NOMO-1 treated with DMSO at 0.1 percent for 48 hours (cell line): ENCODE measurements around the gene JAK1.

Source experiments
- DNase-seq: peaks from one replicate; lab custom pipeline; 2025; ENCODE audit not compliant: unreplicated experiment; lab: John Stamatoyannopoulos, UW

The JAK1 gene

GRCh38 chr1:64980745-64981600 is 14.6 kb upstream of the JAK1 start:
- DNase-seq: no peak

GRCh38 chr1:64979358-64979757 is 13.0 kb upstream of the JAK1 start:
- no peak for DNase-seq

- no peak for DNase-seq
These were observed 10.0 kb upstream of the JAK1 start for GRCh38 chr1:64976361-64976760.

- DNase-seq: no peak
These were observed 9.4 kb upstream of the JAK1 start for GRCh38 chr1:64975740-64976139.

- DNase-seq: no peak
These were observed 8.8 kb upstream of the JAK1 start for GRCh38 chr1:64975127-64975526.

DNA sequence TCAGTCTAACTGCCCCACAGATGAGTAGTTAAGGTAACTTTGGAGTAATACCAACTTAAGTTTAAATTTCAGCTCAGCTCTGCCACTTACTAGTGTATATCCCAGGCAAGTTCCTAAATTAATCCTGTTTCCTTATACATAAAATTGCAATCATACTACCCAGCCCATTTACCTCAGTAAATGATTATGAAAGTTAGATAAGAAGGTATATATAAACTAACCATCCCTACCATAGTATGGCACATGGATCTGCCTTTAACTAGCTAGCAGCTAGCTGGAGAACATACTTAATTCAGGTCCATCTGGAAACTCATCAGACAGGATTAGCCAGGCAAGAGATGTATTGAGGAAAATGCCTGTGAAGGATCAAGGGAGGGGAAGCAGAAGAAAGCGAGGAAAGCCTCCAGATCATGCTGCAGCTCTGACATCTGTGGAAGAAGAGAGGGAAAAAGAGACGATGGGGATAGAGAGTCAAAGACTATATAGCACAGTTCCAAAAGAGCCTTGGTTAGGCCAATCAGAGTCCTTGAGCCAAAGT is 8.0 kb upstream of the JAK1 start:
- no peak for DNase-seq

DNA sequence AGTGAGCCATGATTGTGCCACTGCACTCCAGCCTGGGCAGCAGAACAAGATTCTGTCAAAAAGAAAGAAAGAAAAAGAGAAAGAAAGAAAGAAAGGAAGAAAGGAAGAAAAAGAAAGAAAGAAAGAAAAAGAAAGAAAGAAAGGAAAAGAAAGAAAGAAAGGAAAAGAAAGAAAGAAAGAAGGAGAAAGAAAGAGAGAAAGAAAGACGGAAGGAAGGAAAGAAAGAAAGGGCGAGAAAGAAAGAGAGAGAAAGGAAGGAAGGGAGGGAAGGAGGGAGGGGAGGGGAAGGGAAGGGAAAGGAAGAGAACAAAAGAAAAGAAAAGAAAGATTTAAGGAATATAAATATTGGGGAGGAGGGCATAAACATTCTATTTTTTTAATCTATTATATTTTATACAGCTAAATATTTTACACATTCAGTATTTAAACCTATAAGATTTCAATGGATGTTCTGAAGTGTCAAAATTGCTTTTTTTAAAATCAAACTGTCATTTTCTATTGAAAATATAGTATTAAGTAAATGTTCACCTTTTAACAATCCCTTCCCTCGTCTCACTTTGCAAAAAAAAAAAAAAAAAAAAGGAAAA is 6.8 kb upstream of the JAK1 start:
- DNase-seq: no peak

GRCh38 chr1:64969305-64970046 is 3.1 kb upstream of the JAK1 start:
- no peak for DNase-seq

DNA sequence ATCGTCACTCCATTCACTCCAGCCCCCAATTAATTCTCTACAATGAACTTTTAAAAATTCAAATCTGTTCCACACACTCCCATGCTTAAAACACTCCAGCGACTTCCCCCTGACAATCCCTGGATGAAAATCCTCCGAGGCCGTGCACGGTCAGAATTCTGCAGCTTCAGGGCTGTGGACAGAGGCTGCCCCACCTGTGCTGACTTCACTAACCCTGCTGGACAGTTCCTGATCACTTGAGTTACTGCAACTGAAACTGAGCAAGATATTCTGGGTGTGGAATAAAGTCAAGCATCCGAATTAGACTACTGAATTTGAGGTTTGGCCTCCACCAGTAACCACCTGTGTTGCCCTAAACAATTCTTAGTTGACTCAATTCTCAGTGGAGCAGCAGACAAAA is 1.0 kb upstream of the JAK1 start:
- DNase-seq: no peak

- DNase-seq: peak; percentile 39
These were observed 787 bp downstream of the JAK1 start for GRCh38 chr1:64965366-64966157.

- no peak for DNase-seq
These were observed 2.9 kb downstream of the JAK1 start for GRCh38 chr1:64963466-64963865.

DNA sequence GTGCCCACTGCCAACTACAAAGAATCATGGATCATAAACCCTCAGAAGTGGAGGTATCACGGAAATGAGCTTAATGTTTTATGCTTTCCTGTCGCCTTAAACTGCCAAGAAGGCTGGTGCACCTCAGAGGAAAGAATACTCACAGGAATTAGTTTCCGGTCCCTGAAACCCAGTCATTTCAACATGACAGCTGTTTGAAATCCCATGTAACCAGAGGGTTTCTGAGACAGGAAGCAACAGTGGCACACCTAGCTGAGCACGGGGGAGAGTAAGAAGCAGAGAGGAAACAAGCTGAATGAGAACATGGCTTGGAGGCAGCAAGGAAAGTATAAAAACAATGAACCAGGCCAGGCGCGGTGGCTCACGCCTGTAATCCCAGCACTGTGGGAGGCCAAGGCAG is 3.9 kb downstream of the JAK1 start:
- DNase-seq: no peak

DNA sequence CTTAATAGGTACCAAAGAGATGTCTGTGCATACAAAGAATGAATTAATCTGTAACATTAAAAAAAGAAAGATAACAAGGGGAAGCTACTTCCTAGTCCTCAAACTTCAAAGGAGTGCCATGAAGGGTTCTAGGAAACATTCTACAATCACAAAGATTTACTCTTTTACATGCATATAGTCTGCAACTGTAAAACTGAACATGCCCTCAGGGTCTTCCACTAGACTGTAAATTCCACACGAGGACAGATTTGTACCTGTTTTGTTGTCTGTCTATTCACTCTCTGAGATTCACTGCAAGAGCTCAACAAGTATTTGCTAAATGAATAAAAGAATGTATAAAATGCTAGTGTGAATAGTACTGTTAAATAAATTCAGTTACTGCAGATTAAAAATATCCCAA is 4.4 kb downstream of the JAK1 start:
- DNase-seq: no peak

DNA sequence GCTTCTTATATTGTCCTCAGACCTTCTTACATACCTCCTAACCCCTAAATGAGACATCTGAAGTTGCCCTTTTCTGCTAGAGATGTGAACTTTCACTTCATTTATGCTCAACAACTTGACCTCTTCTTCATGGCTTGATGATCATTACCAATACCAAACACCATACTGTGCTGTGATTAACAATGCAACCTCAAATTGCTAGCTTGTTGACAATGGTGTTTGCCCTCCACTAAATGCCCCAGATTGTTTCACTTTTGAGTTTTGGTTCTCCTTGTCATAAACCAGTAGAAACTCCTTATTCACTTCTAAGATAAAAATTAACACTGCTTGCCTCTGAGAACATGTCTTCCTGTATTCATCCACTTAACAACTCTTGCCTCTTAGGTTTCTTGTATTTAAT is 5.6 kb downstream of the JAK1 start:
- DNase-seq: no peak

- DNase-seq: no peak
These were observed 6.4 kb downstream of the JAK1 start for GRCh38 chr1:64959986-64960385.

DNA sequence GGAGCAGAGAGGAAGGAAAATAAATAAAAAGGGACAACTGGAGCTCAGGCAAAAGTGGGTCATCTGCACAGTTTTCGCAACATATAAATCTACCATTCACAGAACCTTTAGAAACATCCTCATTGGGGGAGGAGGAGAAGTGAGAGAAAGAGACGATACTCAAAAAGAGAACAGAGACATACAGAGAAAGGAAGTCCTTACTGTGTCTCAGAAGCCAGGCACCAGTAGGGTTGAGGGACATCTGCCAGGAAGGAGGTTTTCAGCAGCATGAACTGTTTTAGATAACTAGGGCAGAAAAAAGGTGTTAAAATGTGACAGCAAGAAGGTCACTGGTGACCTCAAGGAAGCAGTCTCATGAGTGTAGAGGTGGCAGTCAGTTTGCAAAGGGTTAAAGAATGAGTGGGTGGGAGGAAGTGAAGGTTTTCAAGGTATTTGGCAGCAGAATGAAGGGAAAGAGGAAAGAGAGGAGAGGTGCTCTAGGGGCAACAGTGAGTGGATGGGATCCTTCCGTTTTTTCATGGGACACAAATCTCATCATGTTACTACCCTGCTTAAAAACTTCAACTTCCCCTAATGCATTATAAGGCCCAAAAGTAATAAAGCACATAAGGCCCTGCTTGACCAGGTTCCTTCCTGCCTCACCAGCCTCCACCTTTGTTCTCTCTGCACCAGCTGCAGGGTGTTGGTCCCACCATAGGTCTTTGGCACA is 9.5 kb downstream of the JAK1 start:
- peak; percentile 80 for DNase-seq

GRCh38 chr1:64956010-64956640 is 10.2 kb downstream of the JAK1 start:
- DNase-seq: no peak

DNA sequence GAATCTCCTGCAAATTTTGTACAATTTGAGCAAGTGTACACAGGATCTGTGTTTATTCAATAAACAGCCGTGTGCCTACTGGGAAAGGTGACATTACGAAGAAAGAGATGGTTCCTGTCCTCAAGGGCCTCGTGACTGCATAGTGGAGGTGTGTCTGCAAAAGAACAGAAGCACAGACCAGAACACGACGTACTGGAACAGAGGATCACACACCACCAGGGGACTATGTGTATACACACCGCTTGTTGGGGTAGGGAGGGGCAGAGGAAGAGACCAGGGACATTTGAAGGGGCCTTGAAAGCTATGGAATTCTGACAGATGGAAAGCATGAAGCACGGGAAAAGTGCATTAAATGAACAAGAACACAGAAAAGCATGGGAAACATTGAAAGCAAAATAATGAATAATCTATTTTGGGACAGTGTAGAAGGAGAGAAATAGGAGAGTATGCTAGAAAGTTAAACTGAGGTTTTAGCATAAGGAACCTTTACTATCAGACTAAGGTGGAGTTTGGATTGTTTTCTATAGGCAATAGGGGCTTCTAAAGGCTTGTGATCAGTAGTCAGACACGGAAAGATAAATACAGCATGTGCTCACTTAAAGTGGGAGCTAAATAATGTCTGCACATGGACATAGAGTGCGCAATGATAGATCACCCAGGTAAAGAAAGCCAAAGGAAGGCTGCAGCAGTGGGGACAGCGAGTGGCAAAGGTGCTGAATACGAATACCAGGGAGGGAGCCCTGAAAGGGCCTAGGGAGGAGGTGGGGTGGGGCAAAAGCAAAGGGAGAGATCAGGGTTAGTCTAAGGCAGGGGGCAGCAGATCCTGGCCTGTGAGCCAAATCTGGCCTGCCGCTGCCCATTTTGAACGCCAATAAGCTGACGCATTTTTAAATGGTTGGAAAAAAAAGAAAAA is 11.0 kb downstream of the JAK1 start:
- DNase-seq: no peak

DNA sequence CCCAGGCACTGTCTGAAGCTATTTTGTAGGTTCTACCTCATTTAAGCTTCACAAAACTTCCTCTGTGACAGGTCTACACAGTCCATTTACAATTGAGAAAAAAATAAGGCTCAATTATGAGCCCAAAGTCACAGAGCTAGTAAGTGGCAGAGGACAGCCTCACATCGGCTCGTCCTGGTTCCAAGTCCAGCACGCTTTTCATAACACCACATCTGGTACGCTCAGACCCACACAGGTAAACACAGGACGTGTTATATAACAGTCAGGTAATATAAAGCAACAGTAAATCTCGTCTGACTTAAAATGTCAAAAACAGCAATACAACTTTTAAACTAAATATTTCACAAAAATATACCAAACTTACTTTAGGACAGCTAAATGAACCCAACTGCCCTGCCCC is 13.1 kb downstream of the JAK1 start:
- no peak for DNase-seq
